NCI-H1417 (cell line): ENCODE data around the gene SLC2A4RG.
"Not testable (repeated sequence)": the region's sequence is repeated elsewhere in the genome, so short reads cannot be mapped to it uniquely, and the experiment has no call there.

Experiments used
- DNase-seq, 3 experiments: peaks; one replicate each; lab custom pipeline; 2025; lab: John Stamatoyannopoulos, UW

SLC2A4RG gene

DNA sequence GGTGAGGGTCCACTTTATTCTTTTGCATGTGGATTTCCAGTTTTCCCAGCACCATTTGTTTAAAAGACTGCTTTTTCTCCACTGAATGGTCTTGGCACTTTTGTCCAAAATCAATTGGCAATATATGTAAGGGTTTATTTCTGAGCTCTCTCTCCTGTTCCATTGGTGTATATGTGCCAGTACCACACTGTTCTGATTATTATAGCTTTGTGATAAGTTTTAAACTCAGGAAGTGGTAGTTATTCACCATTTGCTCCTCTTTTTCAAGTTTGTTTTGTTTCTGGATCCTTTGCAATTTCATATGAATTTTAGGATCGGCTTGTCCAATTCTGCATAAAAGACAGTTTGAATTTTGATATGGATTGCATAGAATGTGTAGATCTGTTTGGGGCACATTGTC is 27.4 kb upstream of the SLC2A4RG start:
- DNase-seq: no peak

DNA sequence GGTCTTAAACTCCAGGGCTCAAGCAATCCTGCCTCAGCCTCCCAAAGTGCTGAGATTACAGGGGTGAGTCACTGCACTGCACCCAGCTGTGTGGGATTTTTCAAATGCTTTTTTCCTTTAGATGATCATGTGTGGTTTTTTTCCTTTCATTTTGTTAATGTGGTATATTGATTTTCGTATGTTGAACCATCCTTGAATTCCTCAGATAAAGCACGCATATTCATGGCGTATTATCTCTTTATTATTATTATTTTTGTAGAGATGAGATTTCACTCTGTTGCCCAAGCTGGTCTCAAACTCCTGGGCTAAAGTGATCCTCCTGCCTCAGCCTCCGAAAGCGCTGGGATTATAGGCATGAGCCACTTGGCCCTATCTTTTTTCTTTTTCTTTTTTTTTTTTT is 24.7 kb upstream of the SLC2A4RG start:
- no peak for DNase-seq

DNA sequence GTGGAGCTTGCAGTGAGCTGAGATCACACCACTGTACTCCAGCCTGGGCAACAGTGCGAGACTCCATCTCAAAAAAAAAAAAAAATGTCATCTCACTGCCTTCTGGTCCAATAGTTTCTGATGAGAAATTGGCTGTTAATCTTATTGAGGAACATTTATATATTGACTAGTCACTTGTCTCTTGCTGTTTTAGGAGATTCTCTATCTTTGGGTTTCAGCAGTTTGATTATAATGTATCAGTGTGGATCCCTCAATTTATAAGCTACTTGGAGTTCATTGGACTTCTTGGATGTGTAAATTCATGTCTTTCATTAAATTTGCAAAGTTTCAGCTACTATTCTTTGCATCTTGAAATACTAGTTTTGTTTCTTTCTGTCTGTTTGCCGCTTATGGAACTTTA is 20.6 kb upstream of the SLC2A4RG start:
- DNase-seq: no peak

DNA sequence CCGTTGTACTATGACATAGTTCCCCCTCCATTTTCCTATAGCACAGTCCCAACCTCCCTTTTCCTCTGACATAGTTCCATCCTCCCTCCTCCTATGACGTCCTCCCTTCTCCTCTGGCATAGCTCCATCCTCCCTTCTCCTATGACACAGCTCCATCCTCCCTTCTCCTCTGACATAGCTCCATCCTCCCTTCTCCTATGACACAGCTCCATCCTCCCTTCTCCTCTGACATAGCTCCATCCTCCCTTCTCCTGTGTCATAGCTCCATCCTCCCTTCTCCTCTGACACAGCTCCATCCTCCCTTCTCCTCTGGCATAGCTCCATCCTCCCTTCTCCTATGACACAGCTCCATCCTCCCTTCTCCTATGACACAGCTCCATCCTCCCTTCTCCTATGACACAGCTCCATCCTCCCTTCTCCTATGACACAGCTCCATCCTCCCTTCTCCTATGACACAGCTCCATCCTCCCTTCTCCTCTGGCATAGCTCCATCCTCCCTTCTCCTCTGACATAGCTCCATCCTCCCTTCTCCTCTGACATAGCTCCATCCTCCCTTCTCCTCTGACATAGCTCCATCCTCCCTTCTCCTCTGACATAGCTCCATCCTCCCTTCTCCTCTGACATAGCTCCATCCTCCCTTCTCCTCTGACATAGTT is 16.5 kb upstream of the SLC2A4RG start:
- DNase-seq: not testable (repeated sequence)

DNA sequence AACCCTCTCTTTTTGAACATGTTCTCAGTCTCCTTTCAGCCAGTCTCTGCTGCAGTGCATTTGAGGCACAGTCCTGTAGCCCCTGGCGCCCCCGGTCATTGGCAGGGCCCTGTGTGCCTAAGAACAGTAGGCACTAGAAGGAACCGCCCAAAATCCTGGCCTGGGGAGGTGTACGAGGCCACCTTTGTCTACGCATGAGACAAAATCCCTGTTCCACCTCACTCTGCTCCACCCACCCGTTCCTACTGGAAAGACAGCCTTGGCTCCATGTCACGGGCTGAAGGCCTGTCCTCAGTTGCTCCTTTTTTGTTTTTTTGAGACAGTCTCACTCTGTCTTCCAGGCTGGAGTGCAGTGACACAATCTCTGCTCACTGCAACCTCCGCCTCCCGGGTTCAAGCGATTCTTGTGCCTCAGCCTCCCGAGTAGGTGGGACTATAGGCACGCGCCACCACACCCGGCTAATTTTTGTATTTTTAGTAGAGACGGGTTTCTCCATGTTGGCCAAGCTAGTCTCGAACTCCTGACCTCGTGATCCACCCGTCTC is 9.3 kb upstream of the SLC2A4RG start:
- not testable (repeated sequence) for DNase-seq

DNA sequence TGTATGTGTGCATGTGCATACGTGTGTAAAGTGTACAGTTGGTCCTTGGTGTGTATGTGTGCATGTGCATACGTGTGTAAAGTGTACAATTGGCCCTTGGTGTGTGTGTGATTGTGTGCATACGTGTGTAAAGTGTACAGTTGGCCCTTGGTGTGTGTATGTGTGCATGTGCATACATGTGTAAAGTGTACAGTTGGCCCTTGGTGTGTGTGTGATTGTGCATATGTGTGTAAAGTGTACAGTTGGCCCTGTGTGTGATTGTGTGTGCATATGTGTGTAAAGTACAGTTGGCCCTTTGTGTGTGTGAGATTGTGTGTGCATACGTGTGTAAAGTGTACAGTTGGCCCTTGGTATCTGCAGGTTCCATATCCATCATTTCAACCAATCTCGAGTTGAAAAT is 8.2 kb upstream of the SLC2A4RG start:
- DNase-seq: no peak

DNA sequence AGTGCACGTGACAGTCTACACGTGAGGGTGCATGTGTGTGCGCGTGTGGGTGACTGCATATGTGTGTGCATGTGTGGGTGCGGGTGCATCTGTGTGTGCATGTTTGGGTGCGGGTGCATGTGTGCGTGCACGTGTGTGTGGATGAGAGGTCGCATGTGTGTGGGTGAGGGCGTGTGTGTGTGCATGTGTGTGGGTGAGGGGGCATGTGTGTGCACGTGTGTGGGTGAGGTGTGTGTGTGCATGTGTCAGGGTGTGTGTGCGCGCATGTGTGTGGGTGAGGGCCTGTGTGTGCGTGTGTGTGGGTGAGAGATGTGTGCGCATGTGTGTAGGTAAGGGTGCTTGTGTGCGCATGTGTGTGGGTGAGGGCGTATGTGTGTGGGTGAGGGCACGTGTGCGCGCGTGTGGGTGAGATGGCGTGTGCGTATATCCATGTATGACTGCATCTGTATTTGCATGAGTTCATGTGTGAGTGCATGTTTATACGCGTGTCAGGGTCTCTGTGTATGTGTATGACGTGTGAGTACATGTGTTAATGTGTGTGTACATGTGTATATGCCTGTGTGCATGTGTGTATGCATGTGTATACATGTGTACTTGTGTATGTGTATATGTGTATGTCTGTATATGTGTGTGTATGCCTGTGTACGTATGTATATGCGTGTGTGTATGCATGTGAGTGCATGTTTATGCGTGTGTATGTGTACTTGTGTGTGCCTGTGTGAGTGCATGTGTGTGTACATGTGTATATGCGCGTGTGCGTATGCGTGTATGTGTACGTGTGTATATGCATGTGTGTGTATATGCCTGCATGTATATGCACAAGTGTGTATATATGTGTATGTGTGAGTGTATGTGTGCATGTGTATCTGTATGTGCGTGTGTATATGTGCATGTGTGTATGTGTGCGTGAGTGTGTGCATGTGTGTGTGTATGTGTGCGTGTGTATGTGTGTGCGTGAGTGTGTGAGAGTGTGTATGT is 7.2 kb upstream of the SLC2A4RG start:
- DNase-seq: no peak

DNA sequence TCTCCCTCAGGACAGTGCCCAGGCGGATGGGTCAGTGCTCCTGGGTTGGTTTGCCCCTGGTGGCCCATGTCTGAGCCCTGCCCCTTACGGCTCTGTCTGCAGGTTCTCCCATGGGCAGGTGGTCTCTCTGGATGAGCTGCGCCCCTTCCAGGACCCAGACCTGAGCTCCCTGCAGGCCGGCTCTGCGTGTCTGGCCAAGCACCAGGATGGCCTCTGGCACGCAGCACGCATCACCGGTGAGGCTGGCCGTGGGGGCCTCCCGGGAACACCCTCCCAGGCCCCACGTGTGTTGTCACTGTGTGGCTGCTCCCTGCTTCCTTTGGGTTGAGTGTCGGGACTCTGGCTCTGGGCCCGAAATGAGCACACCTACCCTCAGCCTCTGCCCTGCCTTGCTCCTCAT is 6.5 kb upstream of the SLC2A4RG start:
- DNase-seq: no peak

DNA sequence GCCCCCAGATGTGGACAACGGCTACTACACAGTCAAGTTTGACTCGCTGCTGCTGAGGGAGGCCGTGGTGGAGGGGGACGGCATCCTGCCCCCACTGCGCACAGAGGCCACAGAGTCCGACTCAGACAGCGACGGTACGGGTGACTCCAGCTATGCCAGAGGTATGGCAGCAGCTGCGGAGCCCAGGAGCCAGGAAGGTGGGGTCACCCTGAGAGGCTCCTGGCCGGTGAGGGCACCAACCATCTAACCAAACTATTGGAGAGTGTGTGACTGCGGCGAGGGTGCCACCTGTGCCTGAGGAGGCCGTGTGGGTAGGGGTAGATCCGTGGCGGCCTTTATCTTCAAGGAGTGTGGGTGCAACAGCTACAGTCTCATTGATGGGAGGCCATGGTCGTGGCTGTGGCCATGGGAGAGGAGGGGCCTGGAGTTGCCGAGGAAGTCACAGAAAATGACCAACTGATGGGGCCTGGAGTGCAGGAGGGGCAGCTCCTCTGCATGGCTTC is 5.9 kb upstream of the SLC2A4RG start:
- DNase-seq: no peak

DNA sequence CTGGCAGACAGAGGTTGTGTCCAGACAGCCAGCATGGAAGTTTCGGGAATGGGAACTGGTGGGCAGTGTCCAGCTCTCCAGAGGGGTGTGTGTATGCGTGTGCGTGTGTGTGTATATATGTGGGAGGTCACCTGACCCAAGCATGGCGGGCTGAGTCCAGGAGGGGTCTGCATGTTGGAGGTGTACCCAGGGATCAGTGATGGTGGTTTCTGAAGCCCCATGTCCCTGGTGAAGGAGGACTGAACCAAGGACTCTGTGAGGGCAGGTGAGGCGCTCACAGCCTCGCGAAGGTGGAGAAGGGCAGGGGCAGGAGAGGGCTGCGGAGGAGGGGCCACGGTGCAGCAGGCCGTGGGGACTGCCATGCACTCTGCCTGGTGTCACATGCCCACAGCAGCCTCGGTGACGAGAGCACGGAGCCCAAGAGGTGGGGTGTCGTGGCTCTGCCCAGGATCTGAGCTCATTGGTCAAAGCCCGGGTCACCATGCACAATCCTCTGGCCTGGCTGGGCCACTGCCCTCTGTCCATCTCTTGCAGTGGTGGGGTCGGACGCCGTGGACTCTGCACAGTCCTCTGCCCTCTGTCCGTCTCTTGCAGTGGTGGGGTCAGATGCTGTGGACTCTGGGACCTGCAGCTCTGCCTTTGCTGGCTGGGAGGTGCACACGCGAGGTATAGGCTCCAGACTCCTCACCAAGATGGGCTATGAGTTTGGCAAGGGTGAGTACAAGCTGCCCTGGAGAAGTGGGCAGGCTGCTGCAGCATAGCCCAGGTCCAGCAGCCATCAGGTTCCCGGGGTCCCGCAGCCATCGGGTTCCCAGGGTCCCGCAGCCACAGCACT is 5.2 kb upstream of the SLC2A4RG start:
- DNase-seq: no peak

DNA sequence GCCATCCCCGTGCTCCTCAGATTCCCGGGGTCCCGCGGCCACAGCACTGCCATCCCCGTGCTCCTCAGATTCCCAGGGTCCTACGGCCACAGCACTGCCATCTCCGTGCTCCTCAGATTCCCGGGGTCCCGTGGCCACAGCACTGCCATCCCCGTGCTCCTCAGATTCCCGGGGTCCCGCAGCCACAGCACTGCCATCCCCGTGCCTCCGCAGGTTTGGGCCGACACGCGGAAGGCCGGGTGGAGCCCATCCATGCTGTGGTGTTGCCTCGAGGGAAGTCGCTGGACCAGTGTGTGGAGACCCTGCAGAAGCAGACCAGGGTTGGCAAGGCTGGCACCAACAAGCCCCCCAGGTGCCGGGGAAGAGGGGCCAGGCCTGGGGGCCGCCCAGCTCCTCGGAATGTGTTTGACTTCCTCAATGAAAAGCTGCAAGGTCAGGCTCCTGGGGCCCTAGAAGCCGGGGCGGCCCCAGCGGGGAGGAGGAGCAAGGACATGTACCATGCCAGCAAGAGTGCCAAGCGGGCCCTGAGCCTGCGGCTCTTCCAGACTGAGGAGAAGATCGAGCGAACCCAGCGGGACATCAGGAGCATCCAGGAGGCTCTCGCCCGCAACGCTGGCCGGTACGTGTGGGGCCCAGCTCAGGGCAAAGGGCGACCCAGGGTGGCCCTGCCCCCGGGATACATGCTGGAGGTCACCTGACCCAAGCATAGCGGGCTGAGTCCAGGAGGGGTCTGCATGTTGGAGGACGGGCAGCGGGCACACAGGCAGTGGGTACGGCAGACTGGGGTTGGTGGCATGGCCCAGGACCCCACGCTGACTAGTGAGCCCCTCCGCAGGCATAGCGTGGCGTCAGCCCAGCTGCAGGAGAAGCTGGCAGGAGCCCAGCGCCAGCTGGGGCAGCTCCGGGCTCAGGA is 4.4 kb upstream of the SLC2A4RG start:
- no peak for DNase-seq

DNA sequence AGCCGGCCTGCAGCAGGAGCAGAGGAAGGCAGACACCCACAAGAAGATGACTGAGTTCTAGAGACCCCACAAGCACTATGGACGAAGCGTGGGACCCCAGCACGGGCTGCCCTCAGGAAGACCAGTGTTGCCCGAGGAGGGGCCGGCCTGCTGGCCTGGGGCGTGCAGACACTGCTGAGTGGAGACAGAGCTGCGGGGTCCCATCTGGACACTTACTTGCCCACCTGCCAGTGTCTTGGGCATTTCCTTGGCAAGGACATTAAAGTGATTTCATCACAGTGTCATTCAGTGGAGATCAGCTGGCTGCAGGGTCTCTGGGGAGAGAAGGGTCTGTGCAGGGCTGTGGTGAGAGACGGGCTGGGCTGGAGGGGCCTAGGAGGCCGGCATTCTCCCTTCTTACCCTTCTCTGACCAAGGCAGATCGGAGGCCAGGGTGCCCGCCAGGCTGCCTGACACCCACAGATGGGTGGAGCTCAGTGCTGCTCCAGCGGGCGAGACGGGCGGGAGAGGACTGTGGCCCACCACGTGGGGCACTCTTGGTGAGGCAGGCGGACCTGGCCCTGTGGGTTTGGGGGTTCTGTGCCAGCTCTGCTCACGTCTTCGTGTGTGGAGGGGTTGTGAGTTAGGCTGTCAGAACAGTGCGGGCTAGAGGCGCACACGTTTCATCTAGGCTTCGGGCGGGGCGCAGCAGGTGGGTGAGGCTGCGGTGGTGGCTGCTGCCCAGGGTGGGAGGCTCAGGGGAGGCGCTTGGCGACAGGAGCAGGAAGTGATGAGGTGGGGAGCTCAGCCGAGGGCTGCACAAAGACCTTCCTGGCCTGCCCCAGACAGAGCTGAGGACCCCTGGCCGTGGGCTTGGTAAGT is 3.5 kb upstream of the SLC2A4RG start, which contains the start of gene LIME1:
TSS of gene LIME1 (plus strand) at position 806 of the 860 bp plus-strand sequence. CDS start 886 bp downstream, outside the sequence.
- no peak for DNase-seq

DNA sequence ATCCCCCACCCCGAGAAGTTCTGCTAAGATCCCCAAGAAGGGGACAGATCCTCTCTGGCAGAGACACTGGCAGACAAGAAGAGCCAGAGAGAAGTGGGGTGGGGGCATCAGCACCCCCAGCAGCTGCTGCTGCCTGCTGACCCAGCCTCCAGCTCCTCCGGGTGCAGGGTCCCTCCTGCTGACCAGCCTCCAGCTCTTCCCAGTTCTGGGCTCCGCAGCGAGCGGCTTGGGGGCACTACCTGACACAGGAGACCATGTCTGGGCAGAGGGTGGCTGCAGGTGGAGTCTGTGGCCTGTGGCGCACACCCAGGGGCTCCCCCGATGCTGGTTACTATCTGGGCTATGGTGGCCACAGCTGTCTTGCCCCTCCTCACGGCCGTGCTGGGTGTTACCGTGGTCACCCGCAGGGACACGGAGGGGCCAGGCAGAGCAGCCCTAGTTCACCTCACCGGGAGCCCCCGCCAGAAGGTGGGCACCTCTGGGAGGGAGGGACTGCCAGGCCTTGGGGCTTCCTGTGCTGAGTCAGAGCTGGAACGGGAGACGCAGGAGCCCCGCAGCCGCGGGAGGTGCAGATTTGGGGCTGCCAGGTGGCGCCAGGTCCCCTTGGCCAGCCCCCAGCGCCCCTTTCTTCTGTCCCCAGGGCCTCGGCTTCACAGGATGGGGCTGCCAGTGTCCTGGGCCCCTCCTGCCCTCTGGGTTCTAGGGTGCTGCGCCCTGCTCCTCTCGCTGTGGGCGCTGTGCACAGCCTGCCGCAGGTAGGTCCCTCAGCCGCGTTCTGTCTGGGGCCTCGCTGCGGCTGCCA is 2.5 kb upstream of the SLC2A4RG start:
- DNase-seq: no peak

DNA sequence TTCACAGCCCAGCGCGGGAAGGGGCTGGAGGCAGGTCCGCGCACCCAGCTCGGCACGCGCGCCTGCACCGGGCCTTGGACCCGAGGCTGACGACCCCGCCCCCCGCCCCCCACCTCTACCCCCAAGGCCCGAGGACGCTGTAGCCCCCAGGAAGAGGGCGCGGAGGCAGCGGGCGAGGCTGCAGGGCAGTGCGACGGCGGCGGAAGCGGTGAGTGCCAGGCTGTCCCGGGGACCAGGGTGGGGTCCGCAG is 2.0 kb upstream of the SLC2A4RG start:
- DNase-seq: no peak

DNA sequence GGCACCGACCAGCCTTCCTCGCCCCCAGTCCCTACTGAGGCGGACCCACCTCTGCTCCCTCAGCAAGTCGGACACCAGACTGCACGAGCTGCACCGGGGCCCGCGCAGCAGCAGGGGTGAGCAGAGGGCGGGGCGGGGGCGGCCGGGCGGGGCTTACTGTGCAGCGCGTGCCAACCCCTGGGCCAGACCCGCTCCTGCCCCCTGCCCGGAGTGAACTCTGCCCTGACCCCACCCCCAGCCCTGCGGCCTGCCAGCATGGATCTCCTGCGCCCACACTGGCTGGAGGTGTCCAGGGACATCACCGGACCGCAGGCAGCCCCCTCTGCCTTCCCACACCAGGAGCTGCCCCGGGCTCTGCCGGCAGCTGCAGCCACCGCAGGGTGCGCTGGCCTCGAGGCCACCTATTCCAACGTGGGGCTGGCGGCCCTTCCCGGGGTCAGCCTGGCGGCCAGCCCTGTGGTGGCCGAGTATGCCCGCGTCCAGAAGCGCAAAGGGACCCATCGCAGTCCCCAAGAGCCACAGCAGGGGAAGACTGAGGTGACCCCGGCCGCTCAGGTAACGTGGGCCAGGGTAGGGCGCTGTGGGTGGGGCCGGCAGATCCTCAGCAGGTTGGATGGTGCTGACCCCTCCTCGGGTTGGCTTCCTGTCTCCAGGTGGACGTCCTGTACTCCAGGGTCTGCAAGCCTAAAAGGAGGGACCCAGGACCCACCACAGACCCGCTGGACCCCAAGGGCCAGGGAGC is 1.5 kb upstream of the SLC2A4RG start:
- no peak for DNase-seq

DNA sequence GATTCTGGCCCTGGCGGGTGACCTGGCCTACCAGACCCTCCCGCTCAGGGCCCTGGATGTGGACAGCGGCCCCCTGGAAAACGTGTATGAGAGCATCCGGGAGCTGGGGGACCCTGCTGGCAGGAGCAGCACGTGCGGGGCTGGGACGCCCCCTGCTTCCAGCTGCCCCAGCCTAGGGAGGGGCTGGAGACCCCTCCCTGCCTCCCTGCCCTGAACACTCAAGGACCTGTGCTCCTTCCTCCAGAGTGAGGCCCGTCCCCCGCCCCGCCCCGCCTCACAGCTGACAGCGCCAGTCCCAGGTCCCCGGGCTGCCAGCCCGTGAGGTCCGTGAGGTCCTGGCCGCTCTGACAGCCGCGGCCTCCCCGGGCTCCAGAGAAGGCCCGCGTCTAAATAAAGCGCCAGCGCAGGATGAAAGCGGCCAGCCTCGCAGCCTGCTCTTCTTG is 868 bp upstream of the SLC2A4RG start:
- peak in 1 of 3 experiments; percentile 40 for DNase-seq

DNA sequence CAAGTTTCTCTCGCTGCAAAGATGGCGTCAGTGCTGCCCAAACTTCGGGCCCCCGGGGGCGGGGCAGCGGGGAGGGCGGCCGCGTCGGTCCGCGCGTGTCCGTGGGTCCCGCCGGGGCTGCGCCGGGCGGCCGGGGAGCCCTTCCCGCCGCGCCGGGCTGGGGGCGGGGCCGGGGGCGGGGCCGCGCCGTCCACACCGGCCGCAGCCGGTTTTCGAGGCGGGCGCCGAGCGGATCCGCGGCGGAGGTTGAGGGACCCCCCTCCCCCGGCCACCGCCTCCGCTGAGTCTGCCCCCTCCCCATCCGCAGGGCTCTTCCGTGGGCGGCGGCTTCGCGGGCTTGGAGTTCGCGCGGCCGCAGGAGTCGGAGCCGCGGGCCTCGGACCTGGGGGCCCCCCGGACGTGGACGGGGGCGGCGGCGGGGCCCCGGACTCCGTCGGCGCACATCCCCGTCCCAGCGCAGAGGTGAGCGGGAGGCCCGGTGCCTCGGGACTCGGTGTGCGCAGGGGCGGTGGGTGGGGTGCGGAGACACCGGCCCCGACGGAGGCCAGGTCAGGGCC is 572 bp downstream of the SLC2A4RG start:
- peak; percentile 52 to 75 (median 66) for DNase-seq
